Liver (tissue), 9 donors: ENCODE data around the gene CX3CR1. TPM values are rescaled to one million over a fixed set of nuclear protein-coding genes. Genes with fewer than 3 reads are reported as not detected.

Experiments
- DNase-seq: peaks from one replicate; pipeline ENCODE4 v3.0.0-alpha.2; 2017; ENCODE audit warnings: low spot score
- H3K27ac ChIP-seq, 2 donors: one replicate each; pipeline ENCODE4 v1.7.0; 2013; ENCODE audit warnings: inconsistent platforms in 2 of 2, low read length in 2 of 2, control low read depth in 1 of 2, low read depth in 1 of 2, mild to moderate bottlenecking in 1 of 2
- H3K27me3 ChIP-seq, 4 donors: one replicate each; pipeline versions ENCODE4 v1.6.1 to v1.7.0; 2013; ENCODE audit warnings: low read length in 3 of 4, inconsistent platforms in 1 of 4, mild to moderate bottlenecking in 1 of 4, moderate library complexity in 1 of 4; ENCODE audit not compliant: control insufficient read depth in 4 of 4, insufficient read depth in 4 of 4
- H3K36me3 ChIP-seq, 4 donors: one replicate each; pipeline versions ENCODE4 v1.6.1 to v1.7.0; 2013; ENCODE audit warnings: low read length in 3 of 4, mild to moderate bottlenecking in 3 of 4, low read depth in 1 of 4, moderate library complexity in 1 of 4; ENCODE audit not compliant: control insufficient read depth in 4 of 4, insufficient read depth in 3 of 4
- H3K4me1 ChIP-seq, 4 donors: one replicate each; pipeline versions ENCODE4 v1.6.1 to v1.7.0; 2013; ENCODE audit warnings: low read length in 3 of 4, mild to moderate bottlenecking in 3 of 4, moderate library complexity in 1 of 4; ENCODE audit not compliant: control insufficient read depth in 4 of 4, insufficient read depth in 4 of 4
- H3K4me3 ChIP-seq, 3 donors: one replicate each; pipeline versions ENCODE4 v1.6.1 to v1.7.0; 2013; ENCODE audit warnings: low read length in 3 of 3, control low read depth in 1 of 3, low read depth in 1 of 3, mild to moderate bottlenecking in 1 of 3
- H3K9ac ChIP-seq, 2 donors: one replicate each; pipeline ENCODE4 v1.7.0; 2013; ENCODE audit warnings: low read length in 2 of 2, mild to moderate bottlenecking in 2 of 2, moderate library complexity in 2 of 2, control low read depth in 1 of 2, low read depth in 1 of 2
- H3K9me3 ChIP-seq, 4 donors: one replicate each; pipeline versions ENCODE4 v1.6.1 to v1.7.0; 2013; ENCODE audit warnings: low read length in 3 of 4; ENCODE audit not compliant: control insufficient read depth in 4 of 4
- ATF3 ChIP-seq: IDR thresholded peaks from 2 replicates; pipeline ENCODE4 v1.6.1; 2016; ENCODE audit warnings: antibody characterized with exemption
- CTCF ChIP-seq: fragments of 150-350 bp; IDR thresholded peaks from 2 replicates; pipeline ENCODE4 v1.5.1; 2017; ENCODE audit warnings: improper control_type of control experiment, low read depth, low read length; ENCODE audit not compliant: missing input control
- EGR1 ChIP-seq, 2 donors: IDR thresholded peaks; 2 replicates each; pipeline ENCODE4 v1.6.1; 2016 to 2018; ENCODE audit warnings: antibody characterized with exemption in 2 of 2, low read depth in 2 of 2
- FOXA1 ChIP-seq: IDR thresholded peaks from 2 replicates; pipeline ENCODE4 v1.6.1; 2016; ENCODE audit warnings: antibody characterized with exemption
- GABPA ChIP-seq, 2 donors: IDR thresholded peaks in 1 of 2; conservative IDR thresholded peaks in 1 of 2; 2 replicates each; pipeline ENCODE4 v1.6.1; 2016; ENCODE audit warnings: antibody characterized with exemption in 2 of 2, mild to moderate bottlenecking in 1 of 2, moderate library complexity in 1 of 2
- HNF4G ChIP-seq: IDR thresholded peaks from 2 replicates; pipeline ENCODE4 v1.6.1; 2016; ENCODE audit warnings: antibody characterized with exemption
- NR2F2 ChIP-seq: IDR thresholded peaks from 2 replicates; pipeline ENCODE4 v1.6.1; 2016; ENCODE audit warnings: antibody characterized with exemption
- RAD21 ChIP-seq, 2 donors: IDR thresholded peaks; 2 replicates each; pipeline ENCODE4 v1.6.1; 2016; ENCODE audit warnings: antibody characterized with exemption in 2 of 2, mild to moderate bottlenecking in 2 of 2
- ZBTB33 ChIP-seq: IDR thresholded peaks from 2 replicates; pipeline ENCODE4 v1.6.1; 2016; ENCODE audit warnings: antibody characterized with exemption
- WGBS: extraction: QIAGEN DNeasy Blood & Tissue Kit; methylation state at CpG from one replicate; pipeline ENCODE4 v1.1.7; 2013; 5-methylcytosine and 5-hydroxymethylcytosine counted together
- polyA plus RNA-seq, 2 donors: library from polyadenylated mRNA; stranded (reverse) in 1 of 2; unstranded in 1 of 2; fragments of 200-250 nt in 1 of 2; fragments of >200 nt in 1 of 2; fragmentation: Nextera tagmentation in 1 of 2; extraction: Ambion mirVana in 1 of 2; gene quantifications; one replicate each; pipeline versions ENCODE4 v1.2.1 to v1.2.3, GENCODE V29; 2013 to 2015
- total RNA-seq, 2 donors: library from RNA; depleted of rRNA; stranded (reverse); fragments of >200 nt; gene quantifications; one replicate each; pipeline ENCODE4 v1.2.3, GENCODE V29; 2014
- TF ChIP-seq, protein P1 (sequence below): IDR thresholded peaks from 2 replicates; pipeline ENCODE4 v1.6.1; 2016; ENCODE audit warnings: antibody characterized with exemption, mild to moderate bottlenecking
- donor health status: healthy.
- donor health status: healthy.
- donor health status: healthy.
- donor health status: healthy.
- donor health status: healthy.

The CX3CR1 gene
- total and polyA plus RNA-seq, 4 donors = 0.33 to 1.9 (median 0.55) TPM

GRCh38 chr3:39296197-39297077 is 16.6 kb upstream of the CX3CR1 start:
- WGBS = 93% methylated on average over 4 of the region's 4 CpGs
- Histone ChIP-seq H3K9me3 (no peaks in the 10 kb centered on the region), H3K36me3 (no peaks in the 10 kb centered on the region), H3K9ac (no peak overlapping the region), H3K4me3 (no peak overlapping the region), H3K27me3 (no peaks in the 10 kb centered on the region), H3K4me1 (peaks cover 9 to 22% (median 17%) of the 10 kb centered on the region in 4 donors), H3K27ac (no peak overlapping the region)
- no peak for DNase-seq
- TF ChIP-seq ATF3 (no peak), HNF4G (no peak)
- TF ChIP-seq, protein P1, sequence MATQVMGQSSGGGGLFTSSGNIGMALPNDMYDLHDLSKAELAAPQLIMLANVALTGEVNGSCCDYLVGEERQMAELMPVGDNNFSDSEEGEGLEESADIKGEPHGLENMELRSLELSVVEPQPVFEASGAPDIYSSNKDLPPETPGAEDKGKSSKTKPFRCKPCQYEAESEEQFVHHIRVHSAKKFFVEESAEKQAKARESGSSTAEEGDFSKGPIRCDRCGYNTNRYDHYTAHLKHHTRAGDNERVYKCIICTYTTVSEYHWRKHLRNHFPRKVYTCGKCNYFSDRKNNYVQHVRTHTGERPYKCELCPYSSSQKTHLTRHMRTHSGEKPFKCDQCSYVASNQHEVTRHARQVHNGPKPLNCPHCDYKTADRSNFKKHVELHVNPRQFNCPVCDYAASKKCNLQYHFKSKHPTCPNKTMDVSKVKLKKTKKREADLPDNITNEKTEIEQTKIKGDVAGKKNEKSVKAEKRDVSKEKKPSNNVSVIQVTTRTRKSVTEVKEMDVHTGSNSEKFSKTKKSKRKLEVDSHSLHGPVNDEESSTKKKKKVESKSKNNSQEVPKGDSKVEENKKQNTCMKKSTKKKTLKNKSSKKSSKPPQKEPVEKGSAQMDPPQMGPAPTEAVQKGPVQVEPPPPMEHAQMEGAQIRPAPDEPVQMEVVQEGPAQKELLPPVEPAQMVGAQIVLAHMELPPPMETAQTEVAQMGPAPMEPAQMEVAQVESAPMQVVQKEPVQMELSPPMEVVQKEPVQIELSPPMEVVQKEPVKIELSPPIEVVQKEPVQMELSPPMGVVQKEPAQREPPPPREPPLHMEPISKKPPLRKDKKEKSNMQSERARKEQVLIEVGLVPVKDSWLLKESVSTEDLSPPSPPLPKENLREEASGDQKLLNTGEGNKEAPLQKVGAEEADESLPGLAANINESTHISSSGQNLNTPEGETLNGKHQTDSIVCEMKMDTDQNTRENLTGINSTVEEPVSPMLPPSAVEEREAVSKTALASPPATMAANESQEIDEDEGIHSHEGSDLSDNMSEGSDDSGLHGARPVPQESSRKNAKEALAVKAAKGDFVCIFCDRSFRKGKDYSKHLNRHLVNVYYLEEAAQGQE = no peak

- no peak for DNase-seq
- Histone ChIP-seq H3K4me1 (peaks cover 11 to 30% (median 26%) of the 10 kb centered on the region in 4 donors), H3K9me3 (no peaks in the 10 kb centered on the region), H3K27me3 (no peaks in the 10 kb centered on the region), H3K9ac (no peak overlapping the region), H3K27ac (no peak overlapping the region), H3K4me3 (no peak overlapping the region), H3K36me3 (no peaks in the 10 kb centered on the region)
- TF ChIP-seq NR2F2 (no peak), EGR1 (IDR thresholded peaks at IDR 0.05; ENCODE audit: low read depth in 2 of 2) (no peak), RAD21 (IDR thresholded peaks at IDR 0.05) (no peak)
- WGBS = 93% methylated on average over 5 of the region's 5 CpGs
Measured at GRCh38 chr3:39295184-39295775, 15.4 kb upstream of the CX3CR1 start.

GRCh38 chr3:39294446-39295183 is 14.8 kb upstream of the CX3CR1 start:
- Histone ChIP-seq H3K27me3 (no peaks in the 10 kb centered on the region), H3K9me3 (no peaks in the 10 kb centered on the region), H3K4me3 (no peak overlapping the region), H3K36me3 (no peaks in the 10 kb centered on the region), H3K27ac (no peak overlapping the region), H3K4me1 (peaks cover 11 to 35% (median 26%) of the 10 kb centered on the region in 4 donors), H3K9ac (no peak overlapping the region)
- TF ChIP-seq GABPA (IDR thresholded peaks at IDR 0.05 in 1 of 2, conservative IDR thresholded peaks at IDR 0.05 in 1 of 2) = no peak
- no peak for TF ChIP-seq NR2F2
- TF ChIP-seq ZBTB33 = no peak
- no peak for TF ChIP-seq ATF3
- no peak for TF ChIP-seq CTCF
- TF ChIP-seq FOXA1 = no peak
- WGBS = 84% methylated on average over 10 of the region's 10 CpGs
- no peak for DNase-seq
